ENCODE measurements around the gene EGFLAM.

DNA sequence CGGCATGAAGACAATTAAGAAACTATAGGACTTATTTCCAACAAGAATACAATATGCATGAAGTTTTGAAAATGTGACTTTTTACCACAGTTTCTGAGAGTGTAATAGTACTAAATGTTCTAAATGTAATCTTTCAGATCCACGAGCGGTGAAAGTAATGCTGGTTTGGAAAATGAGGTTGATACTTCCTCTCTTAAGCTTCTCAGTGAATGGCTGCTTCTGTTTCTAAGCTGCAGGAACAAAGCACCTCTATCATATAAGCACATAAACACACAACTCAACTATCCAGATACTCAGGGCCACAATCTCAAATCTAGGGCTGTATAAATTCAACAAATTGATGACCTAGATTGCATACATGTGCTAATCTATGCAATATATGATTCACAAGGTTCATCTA is 219.8 kb downstream of the EGFLAM start:
- TF ChIP-seq, protein P1, sequence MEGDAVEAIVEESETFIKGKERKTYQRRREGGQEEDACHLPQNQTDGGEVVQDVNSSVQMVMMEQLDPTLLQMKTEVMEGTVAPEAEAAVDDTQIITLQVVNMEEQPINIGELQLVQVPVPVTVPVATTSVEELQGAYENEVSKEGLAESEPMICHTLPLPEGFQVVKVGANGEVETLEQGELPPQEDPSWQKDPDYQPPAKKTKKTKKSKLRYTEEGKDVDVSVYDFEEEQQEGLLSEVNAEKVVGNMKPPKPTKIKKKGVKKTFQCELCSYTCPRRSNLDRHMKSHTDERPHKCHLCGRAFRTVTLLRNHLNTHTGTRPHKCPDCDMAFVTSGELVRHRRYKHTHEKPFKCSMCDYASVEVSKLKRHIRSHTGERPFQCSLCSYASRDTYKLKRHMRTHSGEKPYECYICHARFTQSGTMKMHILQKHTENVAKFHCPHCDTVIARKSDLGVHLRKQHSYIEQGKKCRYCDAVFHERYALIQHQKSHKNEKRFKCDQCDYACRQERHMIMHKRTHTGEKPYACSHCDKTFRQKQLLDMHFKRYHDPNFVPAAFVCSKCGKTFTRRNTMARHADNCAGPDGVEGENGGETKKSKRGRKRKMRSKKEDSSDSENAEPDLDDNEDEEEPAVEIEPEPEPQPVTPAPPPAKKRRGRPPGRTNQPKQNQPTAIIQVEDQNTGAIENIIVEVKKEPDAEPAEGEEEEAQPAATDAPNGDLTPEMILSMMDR (IDR thresholded peaks at IDR 0.05), result no peak
- TF ChIP-seq POLR2A (IDR thresholded peaks at IDR 0.05), result no peak

Data from testis (tissue), 2 donors.